Activated CD4-positive, alpha-beta memory T cell treated with anti-CD3 and anti-CD28 coated beads for 36 hours (primary cell): ENCODE measurements around the gene AGO3. TPM values are rescaled to one million over a fixed set of nuclear protein-coding genes. Genes with fewer than 3 reads are reported as not detected.

Source experiments
- CTCF ChIA-PET: fragments of 350-600 bp; sonication (Branson Sonifier 250); formaldehyde crosslinking; loops from one replicate; lab custom pipeline; 2021; ENCODE audit warnings: antibody characterized with exemption, inconsistent platforms; lab: Charles Lee
- POLR2A ChIA-PET: fragments of 350-600 bp; sonication (Branson Sonifier 250); formaldehyde crosslinking; loops from one replicate; lab custom pipeline; 2021; ENCODE audit warnings: antibody characterized with exemption; lab: Charles Lee
- DNase-seq: peaks from one replicate; pipeline ENCODE4 v3.0.0-alpha.2; 2020
- H3K27ac Mint-ChIP-seq: one replicate; pipeline ENCODE4 v1.8.0; 2021; ENCODE audit warnings: mixed read lengths
- H3K27me3 Mint-ChIP-seq: one replicate; pipeline ENCODE4 v1.8.0; 2021; ENCODE audit warnings: mixed read lengths
- H3K36me3 Mint-ChIP-seq: one replicate; pipeline ENCODE4 v1.8.0; 2021; ENCODE audit warnings: mixed read lengths
- H3K4me1 Mint-ChIP-seq: one replicate; pipeline ENCODE4 v1.8.0; 2021; ENCODE audit warnings: low read depth, mixed read lengths
- H3K4me3 Mint-ChIP-seq: one replicate; pipeline ENCODE4 v1.8.0; 2021; ENCODE audit warnings: mild to moderate bottlenecking, mixed read lengths
- H3K9me3 Mint-ChIP-seq: one replicate; pipeline ENCODE4 v1.8.0; 2021; ENCODE audit warnings: mixed read lengths
- intact Hi-C: fragments of 100-400 bp; cut with micrococcal nuclease; formaldehyde crosslinking; loops from one replicate; pipeline ENCODE4 v1.15.1; 2023
- total RNA-seq, 2 experiments: library from RNA; stranded (reverse); gene quantifications; one replicate each; pipeline ENCODE4 v1.2.3, GENCODE V29; 2021

Gene AGO3
- total RNA-seq, 2 experiments from 2014 or later, result 23.1 to 25.3 TPM

DNA sequence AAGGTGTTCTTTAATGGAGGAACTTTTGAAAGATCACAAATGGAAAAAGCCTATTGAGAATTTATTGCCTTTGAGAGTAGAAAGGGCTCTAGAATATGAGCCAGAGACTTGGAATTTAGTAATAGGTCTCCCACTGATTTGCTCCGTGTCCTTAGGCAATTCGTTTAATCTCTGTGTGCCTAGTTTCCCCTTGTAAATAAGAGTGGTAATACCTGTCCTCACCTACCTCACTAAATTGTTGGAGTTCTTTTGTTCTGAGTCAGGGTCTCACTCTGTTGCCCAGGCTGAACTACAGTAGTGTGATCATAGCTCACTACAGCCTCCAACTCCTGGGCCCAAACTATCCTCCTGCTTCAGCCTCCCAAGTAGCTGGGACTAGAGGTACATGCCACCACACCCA lies 138.0 kb downstream of the AGO3 start:
- H3K9me3 Mint-ChIP-seq, result no peaks in the 10 kb centered on the region
- no peak for DNase-seq
- ChIA-PET CTCF (no interaction called here), POLR2A (no interaction called here)
- intact Hi-C loops, result no loop called here
- H3K27ac Mint-ChIP-seq, result no peak overlapping the region
- no peaks in the 10 kb centered on the region for H3K27me3 Mint-ChIP-seq
- no peak overlapping the region for H3K4me3 Mint-ChIP-seq
- no peaks in the 10 kb centered on the region for H3K4me1 Mint-ChIP-seq
- H3K36me3 Mint-ChIP-seq, result no peaks in the 10 kb centered on the region

DNA sequence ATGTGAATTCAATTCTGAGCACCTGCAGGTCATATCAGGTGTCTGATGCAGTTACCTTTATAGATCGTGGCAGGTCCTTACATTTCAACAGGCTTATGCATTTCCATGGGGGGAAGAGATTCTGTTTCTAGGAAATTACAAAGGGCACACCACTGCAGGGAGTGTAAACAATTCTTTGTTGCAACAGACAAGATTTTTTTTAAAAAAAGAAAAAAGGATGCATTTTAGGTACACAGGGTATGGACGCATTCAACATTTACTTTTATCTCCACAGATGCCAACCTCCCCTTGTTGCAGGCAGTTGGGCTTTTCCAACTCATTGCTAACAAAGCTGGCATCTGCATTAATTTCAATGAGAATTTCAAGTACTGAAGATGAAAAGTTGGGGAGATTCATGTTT lies 139.4 kb downstream of the AGO3 start:
- no peaks in the 10 kb centered on the region for H3K9me3 Mint-ChIP-seq
- intact Hi-C loops, result no loop called here
- no peaks in the 10 kb centered on the region for H3K4me1 Mint-ChIP-seq
- no peaks in the 10 kb centered on the region for H3K36me3 Mint-ChIP-seq
- CTCF ChIA-PET, result no interaction called here
- H3K4me3 Mint-ChIP-seq, result no peak overlapping the region
- no peaks in the 10 kb centered on the region for H3K27me3 Mint-ChIP-seq
- H3K27ac Mint-ChIP-seq, result no peak overlapping the region
- POLR2A ChIA-PET, result no interaction called here
- no peak for DNase-seq

DNA sequence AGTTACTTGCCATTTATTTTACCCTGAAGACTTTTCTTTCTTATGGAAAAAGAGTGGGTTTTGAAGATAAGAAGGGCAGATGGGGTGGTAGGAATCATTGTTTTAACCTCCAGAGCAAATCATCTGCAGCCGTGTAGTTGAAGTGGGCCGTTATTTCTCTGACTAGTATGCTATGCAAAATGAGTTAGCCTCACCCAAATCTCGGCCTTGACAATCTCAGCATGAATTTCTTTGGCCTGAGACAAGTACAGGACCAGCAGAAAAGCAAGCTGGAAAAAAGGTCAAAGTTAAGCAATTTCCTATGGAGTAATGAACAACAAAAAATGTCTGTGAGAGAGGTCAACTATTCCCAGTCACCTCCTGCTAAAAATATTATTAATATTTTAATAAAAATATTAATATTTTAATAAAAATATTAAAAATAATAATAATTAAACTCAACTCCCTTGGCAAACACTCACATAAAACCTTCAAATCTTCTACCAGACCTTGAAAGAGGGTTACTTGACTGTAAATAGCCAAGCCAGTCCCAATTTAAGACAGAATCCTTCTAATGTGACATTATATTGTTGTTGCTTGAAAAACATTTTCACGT lies 146.2 kb downstream of the AGO3 start:
- intact Hi-C loops, result no loop called here
- CTCF ChIA-PET, result no interaction called here
- no peak overlapping the region for H3K4me3 Mint-ChIP-seq
- no peaks in the 10 kb centered on the region for H3K9me3 Mint-ChIP-seq
- peaks cover 2% of the 10 kb centered on the region for H3K27me3 Mint-ChIP-seq
- no peaks in the 10 kb centered on the region for H3K36me3 Mint-ChIP-seq
- H3K4me1 Mint-ChIP-seq, result no peaks in the 10 kb centered on the region
- POLR2A ChIA-PET, result interaction anchor here (0.5 kb wide), 1 partner anchor 146 kb away, joined by 3 read pairs; the partner anchor contains the start of gene AGO3
- DNase-seq, result no peak
- no peak overlapping the region for H3K27ac Mint-ChIP-seq

DNA sequence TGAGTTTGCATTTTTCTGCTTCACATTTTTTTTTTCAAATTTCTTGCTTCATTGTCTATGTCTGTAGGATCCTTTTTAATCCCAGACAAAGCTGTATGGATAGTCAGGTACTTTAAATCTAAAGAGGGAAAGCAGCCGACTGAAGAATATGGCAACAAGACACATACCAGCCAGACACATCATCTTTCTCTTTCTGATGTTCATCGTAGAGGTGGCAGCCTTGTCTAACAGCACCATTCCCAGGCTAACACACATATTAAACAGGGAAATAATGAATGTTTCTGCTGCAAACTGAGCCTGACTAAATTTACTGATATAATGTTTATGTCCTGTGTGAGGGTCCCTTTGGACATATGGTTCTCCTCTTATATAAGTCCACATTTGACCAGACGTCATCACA lies 149.3 kb downstream of the AGO3 start:
- ChIA-PET CTCF (no interaction called here), POLR2A (no interaction called here)
- Mint-ChIP-seq H3K27me3 (peaks cover 19% of the 10 kb centered on the region), H3K4me3 (no peak overlapping the region), H3K27ac (no peak overlapping the region), H3K36me3 (no peaks in the 10 kb centered on the region), H3K4me1 (peaks cover 3% of the 10 kb centered on the region), H3K9me3 (no peaks in the 10 kb centered on the region)
- intact Hi-C loops, result no loop called here
- no peak for DNase-seq

DNA sequence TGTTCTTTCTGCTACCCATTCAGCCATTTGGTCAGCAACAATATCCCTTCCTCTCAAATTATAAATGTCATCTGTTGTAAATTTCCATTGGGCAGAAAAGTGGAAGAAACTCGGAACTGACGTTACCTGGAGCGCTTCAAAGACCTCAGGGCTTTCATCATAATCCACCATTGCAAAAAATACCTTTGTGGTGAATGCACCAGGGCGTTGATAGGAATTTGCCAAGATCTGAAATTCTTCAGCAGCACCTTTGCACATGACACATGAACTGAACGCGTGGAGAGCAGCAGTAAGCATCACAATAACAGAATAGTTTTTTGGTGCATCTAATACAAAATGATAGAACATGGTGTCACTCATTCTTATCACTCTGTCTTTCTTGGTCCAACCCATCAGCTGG lies 149.9 kb downstream of the AGO3 start:
- POLR2A ChIA-PET, result no interaction called here
- intact Hi-C loops, result no loop called here
- no peaks in the 10 kb centered on the region for H3K9me3 Mint-ChIP-seq
- no peaks in the 10 kb centered on the region for H3K36me3 Mint-ChIP-seq
- H3K27ac Mint-ChIP-seq, result no peak overlapping the region
- H3K4me1 Mint-ChIP-seq, result peaks cover 3% of the 10 kb centered on the region
- CTCF ChIA-PET, result no interaction called here
- DNase-seq, result no peak
- H3K4me3 Mint-ChIP-seq, result no peak overlapping the region
- peaks cover 20% of the 10 kb centered on the region for H3K27me3 Mint-ChIP-seq

DNA sequence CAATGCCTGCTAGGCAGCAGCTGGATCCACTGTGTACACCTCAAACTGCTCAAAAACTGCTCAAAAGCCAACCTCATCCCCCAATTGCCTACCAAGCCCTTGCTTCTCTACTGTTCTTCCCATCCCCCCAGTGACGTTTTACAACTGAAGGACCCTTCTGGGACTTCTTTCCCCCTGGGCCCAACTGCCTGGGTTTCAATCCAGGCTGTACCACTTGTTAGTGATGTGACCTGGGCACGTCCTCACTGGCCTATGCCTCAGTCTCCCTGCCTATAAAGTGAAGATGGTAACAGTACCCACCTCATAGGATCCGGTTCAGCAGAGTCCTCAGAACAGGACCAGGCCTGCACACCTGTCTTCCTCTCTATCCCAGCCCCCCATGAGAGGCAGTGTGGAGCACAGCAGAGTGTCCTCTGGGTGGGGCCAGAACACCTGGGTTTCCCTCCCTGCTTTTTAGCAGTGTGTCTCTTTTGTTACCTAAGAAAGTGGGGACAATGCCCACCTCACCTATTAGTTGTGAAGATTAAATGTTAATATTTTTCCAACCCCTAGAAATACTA lies 151.1 kb downstream of the AGO3 start:
- CTCF ChIA-PET, result no interaction called here
- Mint-ChIP-seq H3K27me3 (peaks cover 23% of the 10 kb centered on the region), H3K27ac (no peak overlapping the region), H3K36me3 (no peaks in the 10 kb centered on the region), H3K4me3 (no peak overlapping the region), H3K9me3 (no peaks in the 10 kb centered on the region), H3K4me1 (peaks cover 3% of the 10 kb centered on the region)
- intact Hi-C loops, result no loop called here
- POLR2A ChIA-PET, result no interaction called here
- no peak for DNase-seq

DNA sequence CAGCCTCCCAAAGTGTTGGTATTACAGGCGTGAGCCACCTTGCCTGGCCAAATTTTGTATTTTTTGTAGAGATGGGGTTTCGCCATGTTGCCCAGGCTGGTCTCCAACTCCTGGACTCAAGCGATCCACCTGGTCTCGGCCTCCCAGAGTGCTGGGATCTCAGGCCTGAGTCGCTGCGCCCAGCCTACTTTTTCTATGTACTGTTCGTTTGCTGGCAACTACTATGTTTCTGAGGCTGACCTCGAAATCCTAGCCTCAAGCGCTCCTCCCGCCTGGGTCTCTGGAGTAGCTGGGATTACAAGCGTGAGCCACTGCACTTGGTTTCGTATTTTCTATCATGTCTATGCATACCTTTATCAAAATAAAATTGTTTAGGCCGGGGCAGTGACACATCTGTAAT lies 152.3 kb downstream of the AGO3 start:
- ChIA-PET CTCF (no interaction called here), POLR2A (no interaction called here)
- peaks cover 23% of the 10 kb centered on the region for H3K27me3 Mint-ChIP-seq
- H3K4me1 Mint-ChIP-seq, result peaks cover 4% of the 10 kb centered on the region
- H3K36me3 Mint-ChIP-seq, result no peaks in the 10 kb centered on the region
- H3K27ac Mint-ChIP-seq, result no peak overlapping the region
- no peak overlapping the region for H3K4me3 Mint-ChIP-seq
- intact Hi-C loops, result no loop called here
- DNase-seq, result no peak
- no peaks in the 10 kb centered on the region for H3K9me3 Mint-ChIP-seq

DNA sequence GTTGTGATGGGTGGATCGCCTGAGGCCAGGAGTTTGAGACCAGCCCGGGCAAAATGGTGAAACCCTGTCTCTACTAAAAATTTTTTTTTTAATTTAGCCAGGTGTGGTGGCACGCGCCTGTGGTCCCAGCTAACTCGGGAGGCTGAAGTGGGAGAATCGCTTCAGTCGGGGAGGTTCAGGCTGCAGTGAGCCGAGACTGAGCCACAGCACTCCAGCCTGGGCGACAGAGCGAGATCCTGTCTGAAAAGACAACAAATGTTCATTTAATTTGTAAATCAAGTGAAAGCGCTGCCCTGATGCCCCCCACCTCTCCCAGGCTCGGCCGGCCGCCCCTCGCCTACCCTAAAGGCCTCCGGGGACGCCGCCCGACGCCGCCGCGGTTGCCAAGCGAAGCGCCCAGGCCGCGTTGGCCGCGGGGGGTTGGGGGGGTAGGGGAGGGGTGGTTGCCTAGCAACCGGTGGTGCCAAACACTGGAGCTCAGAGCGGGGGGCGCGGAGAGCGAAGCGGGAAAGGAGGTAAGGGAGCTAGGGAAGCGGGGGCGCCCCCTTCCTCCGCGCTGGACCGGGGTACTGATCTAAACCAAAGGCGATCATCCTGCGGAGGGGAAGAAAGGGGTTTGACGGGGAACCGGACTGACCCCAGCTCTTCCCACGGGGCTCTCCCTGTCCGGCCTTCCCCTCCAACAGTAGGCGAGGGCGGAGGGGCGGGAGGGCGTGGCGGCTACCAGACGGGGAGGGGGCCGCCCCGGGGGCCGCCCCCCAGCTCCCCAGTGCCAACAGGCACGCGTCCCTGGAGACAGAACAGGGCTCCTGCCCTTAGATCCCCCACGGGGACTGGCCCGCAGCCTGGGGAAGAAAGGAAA lies 153.0 kb downstream of the AGO3 start, which contains the start of gene TEKT2:
TEKT2 (plus strand) TSS at position 460 of the 862 bp plus-strand sequence. CDS start 828 bp downstream, outside the sequence.
- CTCF ChIA-PET, result no interaction called here
- intact Hi-C loops, result no loop called here
- H3K27ac Mint-ChIP-seq, result no peak within 1 kb of the TSS
- DNase-seq, result no peak
- POLR2A ChIA-PET, result no interaction called here
- H3K36me3 Mint-ChIP-seq, result no peaks in the 10 kb centered on the region
- H3K4me1 Mint-ChIP-seq, result peaks cover 4% of the 10 kb centered on the region
- no peaks in the 10 kb centered on the region for H3K9me3 Mint-ChIP-seq
- H3K4me3 Mint-ChIP-seq, result no peak within 1 kb of the TSS
- H3K27me3 Mint-ChIP-seq, result peaks cover 23% of the 10 kb centered on the region

DNA sequence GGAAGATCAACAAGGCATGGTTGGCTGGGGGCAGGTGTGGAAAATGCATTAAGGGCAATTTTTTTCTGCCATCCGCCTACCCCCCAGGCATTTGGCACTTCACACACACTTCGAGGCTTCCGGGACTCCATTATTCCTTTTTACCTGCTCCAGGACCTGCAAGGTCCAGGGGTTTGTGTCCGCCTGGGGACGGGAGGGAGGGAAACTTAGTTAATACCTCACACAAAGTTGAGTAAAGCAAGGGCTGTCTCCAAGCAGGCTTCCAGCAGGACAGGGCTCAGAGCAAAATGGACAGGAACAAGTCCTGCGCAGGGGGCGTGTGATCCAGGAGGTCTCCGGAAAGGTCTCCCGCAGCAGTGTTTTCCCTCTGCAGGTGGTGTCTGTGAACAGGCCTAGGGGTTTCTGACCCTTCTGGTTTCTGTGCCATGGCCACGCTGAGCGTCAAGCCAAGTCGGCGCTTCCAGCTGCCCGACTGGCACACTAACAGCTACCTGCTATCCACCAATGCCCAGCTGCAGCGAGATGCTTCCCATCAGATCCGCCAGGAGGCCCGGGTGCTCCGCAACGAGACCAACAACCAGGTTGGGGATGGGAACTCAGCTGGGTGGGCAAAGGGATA lies 153.7 kb downstream of the AGO3 start:
- ChIA-PET POLR2A (no interaction called here), CTCF (no interaction called here)
- no peak overlapping the region for H3K4me3 Mint-ChIP-seq
- H3K36me3 Mint-ChIP-seq, result peaks cover 2% of the 10 kb centered on the region
- no peak overlapping the region for H3K27ac Mint-ChIP-seq
- H3K27me3 Mint-ChIP-seq, result peaks cover 23% of the 10 kb centered on the region
- intact Hi-C loops, result no loop called here
- H3K4me1 Mint-ChIP-seq, result peaks cover 7% of the 10 kb centered on the region
- no peaks in the 10 kb centered on the region for H3K9me3 Mint-ChIP-seq
- DNase-seq, result no peak

DNA sequence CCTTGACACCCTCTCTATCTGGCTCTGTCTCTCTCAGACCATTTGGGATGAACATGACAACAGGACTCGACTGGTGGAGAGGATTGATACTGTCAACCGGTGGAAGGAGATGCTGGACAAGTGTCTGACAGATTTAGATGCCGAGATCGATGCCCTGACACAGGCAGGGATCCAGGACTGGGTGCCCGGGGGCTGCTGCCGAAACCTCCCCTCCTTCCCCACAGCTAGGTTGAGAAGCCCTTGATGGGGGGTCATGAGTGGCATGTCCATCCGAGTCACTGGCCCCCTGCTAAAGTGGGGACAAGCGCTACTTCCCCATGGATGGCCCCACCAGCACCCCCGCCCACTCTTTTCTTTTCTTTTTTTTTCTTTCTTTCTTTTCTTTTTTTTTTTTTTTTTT lies 154.2 kb downstream of the AGO3 start:
- intact Hi-C loops, result no loop called here
- peaks cover 12% of the 10 kb centered on the region for H3K4me1 Mint-ChIP-seq
- ChIA-PET CTCF (interaction anchor here (1.3 kb wide), 1 partner anchor 202 kb away, joined by 4 read pairs; the partner anchor contains the start of gene AGO1), POLR2A (no interaction called here)
- H3K27ac Mint-ChIP-seq, result no peak overlapping the region
- no peak for DNase-seq
- no peaks in the 10 kb centered on the region for H3K9me3 Mint-ChIP-seq
- H3K27me3 Mint-ChIP-seq, result peaks cover 23% of the 10 kb centered on the region
- peaks cover 4% of the 10 kb centered on the region for H3K36me3 Mint-ChIP-seq
- H3K4me3 Mint-ChIP-seq, result no peak overlapping the region

DNA sequence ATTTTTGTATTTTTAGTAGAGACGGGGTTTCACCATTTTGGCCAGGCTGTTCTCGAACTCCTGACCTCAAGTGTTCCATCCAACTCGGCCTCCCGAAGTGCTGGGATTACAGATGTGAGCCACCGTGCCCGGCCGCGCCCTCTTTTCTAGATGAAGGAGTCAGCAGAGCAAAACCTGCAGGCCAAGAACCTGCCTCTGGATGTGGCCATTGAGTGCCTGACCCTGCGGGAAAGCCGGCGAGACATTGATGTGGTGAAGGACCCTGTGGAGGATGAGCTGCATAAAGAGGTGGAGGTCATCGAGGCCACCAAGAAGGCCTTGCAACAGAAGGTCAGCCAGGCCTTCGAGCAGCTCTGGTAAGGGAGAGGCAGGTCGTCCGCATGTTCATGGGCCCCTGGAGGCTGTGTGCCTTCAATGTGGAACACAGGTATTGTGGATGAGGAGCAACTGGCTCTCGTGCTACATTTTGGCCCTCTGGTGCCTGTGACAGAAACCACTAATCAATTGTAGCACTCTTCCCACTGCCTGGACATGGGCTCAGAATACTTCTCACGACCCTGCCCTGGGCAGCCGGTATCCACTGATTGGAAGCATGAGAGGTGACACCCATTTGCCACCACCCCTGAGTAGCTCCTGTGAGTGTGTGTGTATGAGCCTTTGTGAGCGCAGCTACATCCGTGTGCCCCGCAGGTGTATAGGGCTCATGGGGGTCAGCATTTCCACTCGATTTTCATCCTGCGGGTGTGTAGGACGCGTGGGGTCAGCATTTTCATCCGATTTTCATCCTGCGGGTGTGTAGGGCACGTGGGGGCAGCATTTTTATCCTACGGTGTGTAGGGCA lies 155.0 kb downstream of the AGO3 start:
- no peak for DNase-seq
- Mint-ChIP-seq H3K27me3 (peaks cover 23% of the 10 kb centered on the region), H3K4me3 (no peak overlapping the region), H3K9me3 (no peaks in the 10 kb centered on the region), H3K36me3 (peaks cover 4% of the 10 kb centered on the region), H3K27ac (no peak overlapping the region), H3K4me1 (peaks cover 13% of the 10 kb centered on the region)
- intact Hi-C loops, result no loop called here
- ChIA-PET POLR2A (no interaction called here), CTCF (interaction anchor here (1.3 to 2.0 kb wide), 2 partner anchors 200 to 203 kb away, joined by 4 to 5 read pairs; partner anchors contain the start of gene AGO1)
